Right ventricle myocardium inferior (tissue), 1 donor: ENCODE measurements around the gene NFKBIE. TPM values are rescaled to one million over a fixed set of nuclear protein-coding genes. Genes with fewer than 3 reads are reported as not detected.

Experiments used
- ATAC-seq: fragments of 200-7000 bp; cut with Tn5 transposase; one replicate; pipeline ENCODE4 v1.9.1; 2020; ENCODE audit warnings: mild to moderate bottlenecking, moderate library complexity
- DNase-seq: peaks from one replicate; pipeline ENCODE4 v3.0.0; 2021; ENCODE audit errors: missing footprints
- intact Hi-C: fragments of 100-400 bp; cut with DNase I; formaldehyde crosslinking; loops from one replicate; pipeline ENCODE4 v1.11.0; 2022
- total RNA-seq: library from RNA; stranded (reverse); fragmentation: NEBNext Ultra II Directional; extraction: Animal tissue kit (Norgen Biotek cat#: 25700); gene quantifications from one replicate; pipeline ENCODE4 v1.2.1, GENCODE V29; 2021
- donor health status: DM: no; HTN: yes; CAD: no; lungs with severe emphysema.

NFKBIE gene
- total RNA-seq, 1 donor from 2014 or later: 2.4 TPM

- intact Hi-C loops: no loop called here
- no peak for DNase-seq
- ATAC-seq: no peak
These were observed 11.8 kb downstream of the NFKBIE start for GRCh38 chr6:44253307-44254101.

DNA sequence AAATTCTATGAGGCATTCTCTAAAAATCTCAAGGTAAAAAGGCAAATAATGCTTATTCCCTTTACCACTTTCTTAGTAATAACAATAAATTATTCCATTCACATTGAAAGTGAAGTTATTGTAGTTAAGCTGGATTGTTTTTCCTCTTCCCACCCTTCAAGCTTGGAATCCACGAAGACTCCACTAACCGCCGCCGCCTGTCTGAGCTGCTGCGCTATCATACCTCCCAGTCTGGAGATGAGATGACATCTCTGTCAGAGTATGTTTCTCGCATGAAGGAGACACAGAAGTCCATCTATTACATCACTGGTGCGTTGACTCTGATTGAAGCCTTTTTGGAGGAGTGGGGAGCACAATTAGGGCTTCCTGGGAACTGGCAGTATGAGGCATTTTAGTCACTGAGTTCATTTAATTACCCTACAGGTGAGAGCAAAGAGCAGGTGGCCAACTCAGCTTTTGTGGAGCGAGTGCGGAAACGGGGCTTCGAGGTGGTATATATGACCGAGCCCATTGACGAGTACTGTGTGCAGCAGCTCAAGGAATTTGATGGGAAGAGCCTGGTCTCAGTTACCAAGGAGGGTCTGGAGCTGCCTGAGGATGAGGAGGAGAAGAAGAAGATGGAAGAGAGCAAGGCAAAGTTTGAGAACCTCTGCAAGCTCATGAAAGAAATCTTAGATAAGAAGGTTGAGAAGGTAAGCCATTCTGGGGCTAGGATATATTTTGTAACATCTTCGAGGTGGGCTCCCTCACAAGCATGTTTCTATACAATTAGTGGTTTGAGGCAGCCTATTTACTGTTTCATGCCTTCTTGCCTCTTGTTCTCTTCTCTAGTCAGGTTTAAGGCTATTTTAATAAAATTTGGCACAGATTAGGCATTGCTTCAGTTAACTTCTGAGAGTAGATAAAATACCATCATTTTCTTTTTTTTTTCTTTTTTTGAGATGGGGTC is 13.5 kb downstream of the NFKBIE start:
- DNase-seq (no peak), ATAC-seq (no peak)
- intact Hi-C loops: no loop called here

- no peak for ATAC-seq
- no peak for DNase-seq
- intact Hi-C loops: no loop called here
These were observed 14.6 kb downstream of the NFKBIE start for GRCh38 chr6:44250718-44251123.

GRCh38 chr6:44250067-44250717 is 15.2 kb downstream of the NFKBIE start:
- ATAC-seq (no peak), DNase-seq (no peak)
- intact Hi-C loops: no loop called here

DNA sequence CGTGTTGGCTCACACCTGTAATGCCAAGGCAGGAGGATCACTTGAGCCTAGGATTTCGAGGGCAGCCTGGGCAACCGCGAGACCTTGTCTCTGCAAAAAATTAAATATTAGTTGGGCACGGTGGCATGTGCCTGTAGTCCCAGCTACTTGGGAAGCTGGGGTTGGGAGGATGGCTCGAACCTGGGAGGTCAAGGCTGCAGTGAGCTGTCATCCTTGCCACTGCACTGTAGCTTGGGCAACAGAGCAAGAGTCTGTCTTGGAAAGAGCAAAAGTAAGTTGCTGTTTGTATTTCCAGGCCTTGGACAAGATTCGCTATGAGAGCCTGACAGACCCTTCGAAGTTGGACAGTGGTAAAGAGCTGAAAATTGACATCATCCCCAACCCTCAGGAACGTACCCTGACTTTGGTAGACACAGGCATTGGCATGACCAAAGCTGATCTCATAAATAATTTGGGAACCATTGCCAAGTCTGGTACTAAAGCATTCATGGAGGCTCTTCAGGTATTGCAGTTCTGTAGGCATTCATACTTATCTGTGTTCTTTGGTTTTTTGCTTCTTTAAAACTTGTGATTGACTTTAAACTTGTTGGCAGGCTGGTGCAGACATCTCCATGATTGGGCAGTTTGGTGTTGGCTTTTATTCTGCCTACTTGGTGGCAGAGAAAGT is 16.1 kb downstream of the NFKBIE start:
- intact Hi-C loops: loop anchor here (5.0 kb wide), 1 partner anchor 147 kb away; no protein-coding TSS in a partner anchor
- ATAC-seq: no peak
- no peak for DNase-seq

DNA sequence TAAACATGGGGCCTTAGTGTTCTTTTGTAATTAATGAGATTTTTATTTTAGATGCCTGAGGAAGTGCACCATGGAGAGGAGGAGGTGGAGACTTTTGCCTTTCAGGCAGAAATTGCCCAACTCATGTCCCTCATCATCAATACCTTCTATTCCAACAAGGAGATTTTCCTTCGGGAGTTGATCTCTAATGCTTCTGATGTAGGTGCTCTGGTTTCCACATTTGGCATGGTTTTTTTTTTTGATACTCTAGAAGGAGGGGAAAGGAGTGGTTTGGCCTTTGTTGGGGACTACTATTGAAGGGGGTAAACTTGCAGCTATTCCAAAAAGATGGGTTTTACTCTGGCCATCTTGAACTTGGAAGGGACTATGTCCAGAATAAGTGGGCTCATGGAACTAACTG is 16.8 kb downstream of the NFKBIE start:
- ATAC-seq: no peak
- intact Hi-C loops: loop anchor here (5.0 kb wide), 1 partner anchor 146 kb away; no protein-coding TSS in a partner anchor
- DNase-seq: no peak

GRCh38 chr6:44247338-44248302 is 17.7 kb downstream of the NFKBIE start:
- ATAC-seq (peak; percentile 14), DNase-seq (peak; percentile 81)
- intact Hi-C loops: loop anchor here (5.0 kb wide), 1 partner anchor 145 kb away; no protein-coding TSS in a partner anchor

GRCh38 chr6:44246663-44247337 is 18.6 kb downstream of the NFKBIE start, which contains the start of gene HSP90AB1:
Gene HSP90AB1, plus strand, starts transcription at chr6:44247101. Its CDS starts 1,529 bp downstream, at chr6:44248630.
- peak; percentile 94 for ATAC-seq
- peak; percentile 94 for DNase-seq
- intact Hi-C loops: loop anchor here (5.0 kb wide), 1 partner anchor 144 kb away; no protein-coding TSS in a partner anchor

GRCh38 chr6:44245912-44246662 is 19.3 kb downstream of the NFKBIE start:
- peak; percentile 94 for DNase-seq
- peak; percentile 89 for ATAC-seq
- intact Hi-C loops: loop anchor here (5.0 kb wide), 1 partner anchor 144 kb away; no protein-coding TSS in a partner anchor

- intact Hi-C loops: loop anchor here (5.0 kb wide), 1 partner anchor 143 kb away; no protein-coding TSS in a partner anchor
- ATAC-seq (no peak), DNase-seq (no peak)
These were observed 19.9 kb downstream of the NFKBIE start for GRCh38 chr6:44245391-44245911.

GRCh38 chr6:44243345-44243744 is 22.0 kb downstream of the NFKBIE start:
- no peak for DNase-seq

GRCh38 chr6:44238687-44239350 is 26.5 kb downstream of the NFKBIE start:
- ATAC-seq (no peak), DNase-seq (no peak)
- intact Hi-C loops: no loop called here

More at GRCh38 chr6:44243345-44243744, 22.0 kb downstream of the NFKBIE start:
- no peak for ATAC-seq
- intact Hi-C loops: no loop called here

GRCh38 chr6:44237813-44238433 is 27.4 kb downstream of the NFKBIE start:
- intact Hi-C loops: no loop called here

GRCh38 chr6:44237021-44237812 is 28.1 kb downstream of the NFKBIE start:
- intact Hi-C loops: no loop called here
- ATAC-seq: peak; percentile 85
- DNase-seq: peak; percentile 93

More at GRCh38 chr6:44237813-44238433, 27.4 kb downstream of the NFKBIE start:
- DNase-seq (peak; percentile 93), ATAC-seq (peak; percentile 81)
